A549 (cell line): ENCODE measurements around the gene ZBTB42. TPM values are rescaled to one million over a fixed set of nuclear protein-coding genes. Genes with fewer than 3 reads are reported as not detected.

Experiments used
- ATAC-seq, 2 experiments: fragments of 200-7000 bp in 1 of 2; fragments of >200 bp in 1 of 2; cut with Nextera tagmentation in 1 of 2; cut with Tn5 transposase in 1 of 2; 3 replicates each; pipeline versions ENCODE4 v1.8.0 to v1.9.1; 2018 to 2020; ENCODE audit warnings: mild to moderate bottlenecking in 1 of 2, moderate library complexity in 1 of 2
- CTCF ChIA-PET: fragments of 300-600 bp; sonication (Branson Sonifier 250); formaldehyde crosslinking; extraction: SDS; loops from one replicate; lab custom pipeline; 2021; ENCODE audit warnings: antibody characterized with exemption, inconsistent platforms; lab: Yijun Ruan, JAX
- POLR2A ChIA-PET: fragments of 350-600 bp; formaldehyde crosslinking; extraction: SDS; loops from one replicate; lab custom pipeline; 2021; ENCODE audit warnings: antibody characterized with exemption, inconsistent platforms; lab: Yijun Ruan, JAX
- DNase-seq, 2 experiments: peaks; one replicate each; pipeline versions ENCODE4 v3.0.0 to v3.0.0-alpha.2; 2011 to 2016; ENCODE audit warnings: low read depth in 1 of 2, low spot score in 1 of 2
- FAIRE-seq: peaks from 2 replicates; lab custom pipeline; 2011; peaks lifted over from hg19 to GRCh38; lab: Jason Lieb, UNC
- H3K27ac ChIP-seq, 2 experiments: fragments of >200 bp; sonication (Bioruptor Twin); formaldehyde crosslinking; 3 replicates each; pipeline ENCODE4 v1.5.1; 2016 to 2017
- H3K4me1 ChIP-seq: fragments of >200 bp; sonication (Bioruptor Twin); formaldehyde crosslinking; 3 replicates; pipeline ENCODE4 v1.6.1; 2016
- H3K4me2 ChIP-seq: fragments of >200 bp; sonication (Bioruptor Twin); formaldehyde crosslinking; 3 replicates; pipeline ENCODE4 v1.6.1; 2016
- H3K4me3 ChIP-seq: fragments of >200 bp; sonication (Bioruptor Twin); formaldehyde crosslinking; 3 replicates; pipeline ENCODE4 v1.5.1; 2016
- H3K9me3 ChIP-seq: fragments of >200 bp; sonication (Bioruptor Twin); formaldehyde crosslinking; 3 replicates; pipeline ENCODE4 v1.6.1; 2016
- BCL3 ChIP-seq: fragments of >200 bp; sonication (Bioruptor Twin); formaldehyde crosslinking; IDR thresholded peaks from 3 replicates; pipeline ENCODE4 v1.6.1; 2016
- CBX2 ChIP-seq: fragments of 200-600 bp; sonication (generic); IDR thresholded peaks from 2 replicates; pipeline ENCODE4 v1.6.1; 2016; ENCODE audit warnings: low read depth, mild to moderate bottlenecking, borderline replicate concordance
- CEBPB ChIP-seq, 2 experiments: fragments of >200 bp in 1 of 2; sonication (Bioruptor Twin) in 1 of 2; formaldehyde crosslinking in 1 of 2; IDR thresholded peaks; 2 replicates each; pipeline ENCODE4 v1.6.1; 2012 to 2016
- CTCF ChIP-seq: fragments of >200 bp; sonication (Bioruptor Twin); formaldehyde crosslinking; IDR thresholded peaks from 3 replicates; pipeline ENCODE4 v1.5.1; 2016
- E2F6 ChIP-seq: IDR thresholded peaks from 2 replicates; pipeline ENCODE4 v1.6.1; 2012; ENCODE audit warnings: low read depth, borderline replicate concordance
- EHMT2 ChIP-seq: fragments of 200-600 bp; sonication (generic); IDR thresholded peaks from 2 replicates; pipeline ENCODE4 v1.6.1; 2016; ENCODE audit warnings: antibody characterized with exemption, low read depth, mild to moderate bottlenecking, moderate library complexity
- EP300 ChIP-seq, 2 experiments: fragments of >200 bp; sonication (Bioruptor Twin); formaldehyde crosslinking; IDR thresholded peaks; 2 replicates in 1 of 2; 3 replicates in 1 of 2; pipeline ENCODE4 v1.6.1; 2016 to 2017
- ESRRA ChIP-seq: fragments of 150-350 bp; IDR thresholded peaks from 2 replicates; pipeline ENCODE4 v1.6.1; 2014; ENCODE audit warnings: mild to moderate bottlenecking, low read length, borderline replicate concordance
- FOXS1 ChIP-seq: fragments of 250-450 bp; sonication (Bioruptor Pico); IDR thresholded peaks from 2 replicates; pipeline ENCODE4 v1.5.0; 2020; ENCODE audit warnings: mild to moderate bottlenecking, moderate library complexity
- GATA3 ChIP-seq: IDR thresholded peaks from 2 replicates; pipeline ENCODE4 v1.6.1; 2012; ENCODE audit warnings: borderline replicate concordance
- HMGXB4 ChIP-seq: fragments of 250-450 bp; sonication (Bioruptor Pico); IDR thresholded peaks from 2 replicates; pipeline ENCODE4 v1.5.0; 2021; ENCODE audit warnings: mild to moderate bottlenecking, moderate library complexity, borderline replicate concordance
- HOXA7 ChIP-seq: fragments of 250-450 bp; sonication (Bioruptor Pico); IDR thresholded peaks from 2 replicates; pipeline ENCODE4 v1.5.0; 2020; ENCODE audit warnings: mild to moderate bottlenecking, moderate library complexity
- HOXB13 ChIP-seq: fragments of 250-450 bp; sonication (Bioruptor Pico); IDR thresholded peaks from 2 replicates; pipeline ENCODE4 v1.5.0; 2020; ENCODE audit warnings: low read depth, mild to moderate bottlenecking, moderate library complexity
- MAX ChIP-seq: IDR thresholded peaks from 2 replicates; pipeline ENCODE4 v1.6.1; 2012
- PBX3 ChIP-seq: IDR thresholded peaks from 2 replicates; pipeline ENCODE4 v1.6.1; 2012
- PHF8 ChIP-seq: fragments of 200-600 bp; sonication (generic); IDR thresholded peaks from 2 replicates; pipeline ENCODE4 v1.6.1; 2016; ENCODE audit warnings: low read depth, mild to moderate bottlenecking, antibody characterized with exemption, moderate library complexity, borderline replicate concordance
- POLR2A ChIP-seq: IDR thresholded peaks from 2 replicates; pipeline ENCODE4 v1.6.1; 2012; ENCODE audit warnings: mild to moderate bottlenecking, low read length
- POLR2AphosphoS2 ChIP-seq: conservative IDR thresholded peaks from 2 replicates; pipeline ENCODE4 v1.6.1; 2012; ENCODE audit warnings: low read length, improper control_type of control experiment, inconsistent platforms
- REST ChIP-seq: fragments of 200-600 bp; sonication (generic); IDR thresholded peaks from 2 replicates; pipeline ENCODE4 v1.6.1; 2016; ENCODE audit warnings: antibody characterized with exemption, mild to moderate bottlenecking, moderate library complexity
- SMC3 ChIP-seq: fragments of >200 bp; sonication (Bioruptor Twin); formaldehyde crosslinking; IDR thresholded peaks from 3 replicates; pipeline ENCODE4 v1.6.1; 2018; ENCODE audit warnings: inconsistent platforms
- ZFP36 ChIP-seq: fragments of 450-650 bp; IDR thresholded peaks from 2 replicates; pipeline ENCODE4 v1.6.1; 2014; ENCODE audit warnings: borderline replicate concordance; ENCODE audit not compliant: partially characterized antibody
- ZNF302 ChIP-seq: fragments of 250-450 bp; sonication (Bioruptor Pico); IDR thresholded peaks from 2 replicates; pipeline ENCODE4 v1.9.0; 2021; ENCODE audit warnings: inconsistent platforms, mild to moderate bottlenecking, moderate library complexity
- WGBS: methylation state at CpG from one replicate; pipeline ENCODE4 v1.1.6; 2017; ENCODE audit errors: missing lambda C conversion rate; 5-methylcytosine and 5-hydroxymethylcytosine counted together
- polyA plus RNA-seq, 4 experiments: library from polyadenylated mRNA; depleted of rRNA in 3 of 4; stranded (reverse); fragments of >200 nt; fragmentation: RNase III in 1 of 4; extraction: RNeasy Plus Mini Kit Qiagen cat#74134 plus additional on column Dnase treatment in 1 of 4; gene quantifications; 2 replicates in 3 of 4; 3 replicates in 1 of 4; pipeline ENCODE4 v1.2.3, GENCODE V29; 2011 to 2017

The ZBTB42 gene
- polyA plus RNA-seq, 2 of the 4 experiments (the other 2 are of a cell fraction), result 1.6 to 2.6 TPM

- TF ChIP-seq CEBPB (IDR thresholded peaks at IDR 0.05) (no peak), ESRRA (no peak), POLR2AphosphoS2 (no peak), EHMT2 (no peak), BCL3 (no peak)
Measured at GRCh38 chr14:104754213-104754851, 46.6 kb upstream of the ZBTB42 start (continued).

- H3K9me3 ChIP-seq, result no peaks in the 10 kb centered on the region; the same call in 2 of the 3 replicates
- POLR2A ChIA-PET, result no interaction called here
- no peak for DNase-seq
- WGBS, result 91% methylated on average over 9 of the region's 11 CpGs
- H3K4me1 ChIP-seq, result peaks cover 14% of the 10 kb centered on the region; the same call in 2 of the 3 replicates
- no peak for TF ChIP-seq PBX3
- no peak for TF ChIP-seq PHF8
- no peak for TF ChIP-seq MAX
- TF ChIP-seq SMC3, result no peak
- TF ChIP-seq GATA3, result no peak
- no peak for TF ChIP-seq REST
- no peak for TF ChIP-seq ZFP36
- no peak for TF ChIP-seq EP300 (IDR thresholded peaks at IDR 0.05)
- TF ChIP-seq HOXA7 (CRISPR knock-in tag), result no peak
- TF ChIP-seq E2F6, result no peak
- no peak for TF ChIP-seq POLR2A
- TF ChIP-seq CEBPB (IDR thresholded peaks at IDR 0.05), result no peak
- TF ChIP-seq HMGXB4, result no peak
- TF ChIP-seq CTCF, result no peak
- no peak for TF ChIP-seq EHMT2
- TF ChIP-seq HOXB13, result no peak
- no peak for TF ChIP-seq FOXS1 (CRISPR knock-in tag)
- TF ChIP-seq ZNF302 (CRISPR knock-in tag), result no peak
- TF ChIP-seq CBX2, result no peak
- no peak overlapping the region for H3K27ac ChIP-seq
- CTCF ChIA-PET, result interaction anchor here (1.4 to 5.1 kb wide), 5 partner anchors 13 to 71 kb away, joined by 3 to 41 read pairs (median 6); no protein-coding TSS in a partner anchor
- no peak for FAIRE-seq
- no peak overlapping the region for H3K4me2 ChIP-seq
- no peak for ATAC-seq
- H3K4me3 ChIP-seq, result no peak overlapping the region
Measured at GRCh38 chr14:104755621-104756020, 45.3 kb upstream of the ZBTB42 start.
